ENCODE results near the gene RBM3. TPM values are rescaled to one million over a fixed set of nuclear protein-coding genes. Genes with fewer than 3 reads are reported as not detected.
"Not testable (repeated sequence)": the region's sequence is repeated elsewhere in the genome, so short reads cannot be mapped to it uniquely, and the experiment has no call there.

The RBM3 gene
- total RNA-seq, 3 donors from 2014 or later (not counting 1 experiment from before 2014, with no cell fraction given) = 356 to 419 (median 366) TPM

GRCh38 chrX:48541140-48541814 is 33.0 kb upstream of the RBM3 start:
- intact Hi-C loops (cut with micrococcal nuclease) = no loop called here

GRCh38 chrX:48548871-48549270 is 25.4 kb upstream of the RBM3 start:
- intact Hi-C loops (cut with micrococcal nuclease) = no loop called here
- no peak overlapping the region for H3K27ac ChIP-seq (ENCODE audit: low read length)
- no peak overlapping the region for H3K4me3 ChIP-seq (ENCODE audit: low read length)
- H3K4me3 Mint-ChIP-seq = no peak overlapping the region
- no peaks in the 10 kb centered on the region for H3K4me1 Mint-ChIP-seq
- H3K27me3 Mint-ChIP-seq (ENCODE audit: low read depth in 2 of 2) = no peaks in the 10 kb centered on the region
- no peak for ATAC-seq
- no peaks in the 10 kb centered on the region for H3K9me3 Mint-ChIP-seq
- H3K9me3 ChIP-seq (ENCODE audit: control insufficient read depth, insufficient read depth, low read length) = no peaks in the 10 kb centered on the region
- H3K36me3 ChIP-seq (ENCODE audit: control insufficient read depth, insufficient read depth, low read length) = peaks cover 19% of the 10 kb centered on the region
- 91% methylated on average over 3 of the region's 3 CpGs for WGBS (ENCODE audit: insufficient coverage)
- H3K27ac Mint-ChIP-seq = no peak overlapping the region
- no peak for TF ChIP-seq CTCF (IDR thresholded peaks at IDR 0.05)
- no peaks in the 10 kb centered on the region for H3K4me1 ChIP-seq (ENCODE audit: control insufficient read depth, insufficient read depth, low read length)
- DNase-seq = no peak
- no peaks in the 10 kb centered on the region for H3K27me3 ChIP-seq (ENCODE audit: control insufficient read depth, insufficient read depth, low read length)
- H3K36me3 Mint-ChIP-seq = no peaks in the 10 kb centered on the region

More at GRCh38 chrX:48541140-48541814, 33.0 kb upstream of the RBM3 start:
- WGBS (ENCODE audit: insufficient coverage) = 73% methylated on average over 6 of the region's 10 CpGs
- Histone ChIP-seq H3K4me3 (ENCODE audit: low read length) (no peak overlapping the region), H3K9me3 (ENCODE audit: control insufficient read depth, insufficient read depth, low read length) (no peaks in the 10 kb centered on the region), H3K4me1 (ENCODE audit: control insufficient read depth, insufficient read depth, low read length) (peaks cover 21% of the 10 kb centered on the region), H3K36me3 (ENCODE audit: control insufficient read depth, insufficient read depth, low read length) (peaks cover 13% of the 10 kb centered on the region), H3K27ac (ENCODE audit: low read length) (peak overlapping the region; percentile 100), H3K27me3 (ENCODE audit: control insufficient read depth, insufficient read depth, low read length) (no peaks in the 10 kb centered on the region)
- no peak for TF ChIP-seq CTCF (IDR thresholded peaks at IDR 0.05)
- H3K27me3 Mint-ChIP-seq (ENCODE audit: low read depth in 2 of 2) = no peaks in the 10 kb centered on the region
- H3K27ac Mint-ChIP-seq = peak overlapping the region; percentile 77 to 94
- ATAC-seq = no peak
- DNase-seq = peak; percentile 16 to 35
- H3K9me3 Mint-ChIP-seq = no peaks in the 10 kb centered on the region
- no peaks in the 10 kb centered on the region for H3K36me3 Mint-ChIP-seq
- H3K4me1 Mint-ChIP-seq = peaks cover 17 to 19% of the 10 kb centered on the region in 2 donors
- H3K4me3 Mint-ChIP-seq = peak overlapping the region; percentile 80

GRCh38 chrX:48555731-48556325 is 18.5 kb upstream of the RBM3 start:
- H3K4me1 ChIP-seq (ENCODE audit: control insufficient read depth, insufficient read depth, low read length); ATAC-seq; H3K27ac Mint-ChIP-seq; H3K4me1 Mint-ChIP-seq; H3K4me3 Mint-ChIP-seq; H3K27ac ChIP-seq (ENCODE audit: low read length); H3K9me3 ChIP-seq (ENCODE audit: control insufficient read depth, insufficient read depth, low read length); H3K9me3 Mint-ChIP-seq; DNase-seq; H3K27me3 ChIP-seq (ENCODE audit: control insufficient read depth, insufficient read depth, low read length); H3K4me3 ChIP-seq (ENCODE audit: low read length); intact Hi-C loops (cut with micrococcal nuclease); H3K36me3 Mint-ChIP-seq; H3K27me3 Mint-ChIP-seq (ENCODE audit: low read depth in 2 of 2): not testable (repeated sequence)
- H3K36me3 ChIP-seq (ENCODE audit: control insufficient read depth, insufficient read depth, low read length) = peaks cover 31% of the 10 kb centered on the region
- WGBS (ENCODE audit: insufficient coverage) = 94% methylated on average over 3 of the region's 9 CpGs

GRCh38 chrX:48558271-48558670 is 16.0 kb upstream of the RBM3 start:
- no peaks in the 10 kb centered on the region for H3K27me3 ChIP-seq (ENCODE audit: control insufficient read depth, insufficient read depth, low read length)
- H3K27ac Mint-ChIP-seq = no peak overlapping the region
- H3K27ac ChIP-seq (ENCODE audit: low read length) = no peak overlapping the region
- no peaks in the 10 kb centered on the region for H3K4me1 ChIP-seq (ENCODE audit: control insufficient read depth, insufficient read depth, low read length)
- no peaks in the 10 kb centered on the region for H3K27me3 Mint-ChIP-seq (ENCODE audit: low read depth in 2 of 2)
- 63% methylated on average over 1 of the region's 4 CpGs for WGBS (ENCODE audit: insufficient coverage)
- no peak for TF ChIP-seq CTCF (IDR thresholded peaks at IDR 0.05)
- no peak overlapping the region for H3K4me3 ChIP-seq (ENCODE audit: low read length)
- ATAC-seq (no peak), DNase-seq (no peak)
- no peak overlapping the region for H3K4me3 Mint-ChIP-seq
- intact Hi-C loops (cut with micrococcal nuclease) = no loop called here
- H3K36me3 ChIP-seq (ENCODE audit: control insufficient read depth, insufficient read depth, low read length) = peaks cover 38% of the 10 kb centered on the region
- H3K36me3 Mint-ChIP-seq = no peaks in the 10 kb centered on the region
- no peaks in the 10 kb centered on the region for H3K9me3 ChIP-seq (ENCODE audit: control insufficient read depth, insufficient read depth, low read length)
- peaks cover 0 to 8% of the 10 kb centered on the region in 2 donors for H3K4me1 Mint-ChIP-seq
- no peaks in the 10 kb centered on the region for H3K9me3 Mint-ChIP-seq
